ENCODE data around the gene BLNK.

Gene BLNK

DNA sequence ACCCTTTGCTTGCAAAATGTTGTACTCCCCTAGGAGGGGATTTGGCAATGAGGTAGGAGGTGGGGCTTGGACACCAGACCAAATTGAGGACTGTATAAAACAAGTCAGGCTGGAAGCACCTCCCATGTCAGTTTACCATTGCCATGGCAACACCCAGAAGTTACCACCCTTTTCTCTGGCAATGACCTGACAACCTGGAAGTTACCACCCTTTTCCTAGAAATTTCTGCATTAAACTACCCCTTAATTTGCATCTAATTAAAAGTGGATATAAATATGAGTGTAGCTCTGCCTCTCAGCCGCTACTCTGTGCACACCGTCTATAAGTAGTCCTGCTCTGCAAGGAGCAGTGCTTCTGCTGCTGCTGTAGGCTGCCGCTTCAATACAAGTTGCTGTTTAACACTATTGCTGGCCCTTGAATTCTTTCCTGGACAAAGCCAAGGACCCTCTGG, 7.8 kb upstream of the BLNK start:
- Histone ChIP-seq H3K79me1 (replicated peaks; ENCODE audit: low read length, poor library complexity, severe bottlenecking) (no peaks in the 10 kb centered on the region), H2BK12ac (ENCODE audit: low read length in 2 of 2) (no peak overlapping the region), H3K18ac (ENCODE audit: low read depth in 1 of 2, low read length in 2 of 2) (no peak overlapping the region), H3K23ac (ENCODE audit: low read length in 2 of 2) (no peak overlapping the region), H3K27ac (ENCODE audit: low read length, poor library complexity, severe bottlenecking) (no peak overlapping the region), H2BK5ac (ENCODE audit: low read depth, low read length, poor library complexity, severe bottlenecking) (no peak overlapping the region), H2AFZ (ENCODE audit: low read depth, low read length) (no peak overlapping the region), H3K4me1 (ENCODE audit: control insufficient read depth, insufficient read depth, low read depth, low read length) (peaks cover 2% of the 10 kb centered on the region), H4K8ac (ENCODE audit: low read length) (no peak overlapping the region), H3K4ac (ENCODE audit: low read depth in 1 of 2, low read length in 2 of 2) (no peak overlapping the region), H2BK120ac (ENCODE audit: low read depth, low read length) (no peak overlapping the region), H3K14ac (ENCODE audit: low read length in 2 of 2) (no peak overlapping the region), H3K4me3 (ENCODE audit: insufficient read depth in 1 of 2, low read depth in 1 of 2, low read length in 2 of 2) (no peak overlapping the region), H2BK15ac (ENCODE audit: low read depth, poor library complexity, severe bottlenecking) (no peak overlapping the region), H4K91ac (ENCODE audit: low read length) (no peak overlapping the region), H3K9ac (ENCODE audit: low read length) (no peak overlapping the region), H2AK5ac (ENCODE audit: low read length, severe bottlenecking) (no peak overlapping the region), H3K4me2 (ENCODE audit: low read length, poor library complexity, severe bottlenecking) (no peak overlapping the region), H3K36me3 (ENCODE audit: control insufficient read depth in 1 of 2, insufficient read depth in 2 of 2, low read depth in 1 of 2, low read length in 2 of 2) (no peaks in the 10 kb centered on the region), H3K27me3 (ENCODE audit: control insufficient read depth in 1 of 2, insufficient read depth in 1 of 2, low read length in 2 of 2) (no peaks in the 10 kb centered on the region), H3K9me3 (ENCODE audit: control insufficient read depth, low read length) (no peaks in the 10 kb centered on the region)
- DNase-seq = no peak
- 97% methylated on average over 3 of the region's 3 CpGs for WGBS

GRCh38 chr10:96276831-96277230, 5.5 kb upstream of the BLNK start:
- Histone ChIP-seq H4K8ac (ENCODE audit: low read length) (no peak overlapping the region), H3K23ac (ENCODE audit: low read length in 2 of 2) (no peak overlapping the region), H2AFZ (ENCODE audit: low read depth, low read length) (no peak overlapping the region), H2AK5ac (ENCODE audit: low read length, severe bottlenecking) (no peak overlapping the region), H3K9me3 (ENCODE audit: control insufficient read depth, low read length) (no peaks in the 10 kb centered on the region), H3K18ac (ENCODE audit: low read depth in 1 of 2, low read length in 2 of 2) (no peak overlapping the region), H3K4me3 (ENCODE audit: insufficient read depth in 1 of 2, low read depth in 1 of 2, low read length in 2 of 2) (no peak overlapping the region), H3K79me1 (replicated peaks; ENCODE audit: low read length, poor library complexity, severe bottlenecking) (no peaks in the 10 kb centered on the region), H3K14ac (ENCODE audit: low read length in 2 of 2) (no peak overlapping the region), H2BK12ac (ENCODE audit: low read length in 2 of 2) (no peak overlapping the region), H3K27me3 (ENCODE audit: control insufficient read depth in 1 of 2, insufficient read depth in 1 of 2, low read length in 2 of 2) (peaks cover 5 to 6% of the 10 kb centered on the region in 2 experiments), H3K36me3 (ENCODE audit: control insufficient read depth in 1 of 2, insufficient read depth in 2 of 2, low read depth in 1 of 2, low read length in 2 of 2) (no peaks in the 10 kb centered on the region), H3K4me2 (ENCODE audit: low read length, poor library complexity, severe bottlenecking) (no peak overlapping the region), H3K4me1 (ENCODE audit: control insufficient read depth, insufficient read depth, low read depth, low read length) (peaks cover 3% of the 10 kb centered on the region), H3K9ac (ENCODE audit: low read length) (no peak overlapping the region), H2BK120ac (ENCODE audit: low read depth, low read length) (no peak overlapping the region), H4K91ac (ENCODE audit: low read length) (no peak overlapping the region), H3K27ac (ENCODE audit: low read length, poor library complexity, severe bottlenecking) (no peak overlapping the region), H2BK15ac (ENCODE audit: low read depth, poor library complexity, severe bottlenecking) (no peak overlapping the region), H3K4ac (ENCODE audit: low read depth in 1 of 2, low read length in 2 of 2) (no peak overlapping the region), H2BK5ac (ENCODE audit: low read depth, low read length, poor library complexity, severe bottlenecking) (no peak overlapping the region)
- WGBS = 62% methylated on average over 1 of the region's 1 CpG
- DNase-seq = no peak

GRCh38 chr10:96276426-96276825, 5.1 kb upstream of the BLNK start:
- Histone ChIP-seq H3K4ac (ENCODE audit: low read depth in 1 of 2, low read length in 2 of 2) (no peak overlapping the region), H3K14ac (ENCODE audit: low read length in 2 of 2) (no peak overlapping the region), H3K4me2 (ENCODE audit: low read length, poor library complexity, severe bottlenecking) (no peak overlapping the region), H2BK5ac (ENCODE audit: low read depth, low read length, poor library complexity, severe bottlenecking) (no peak overlapping the region), H3K18ac (ENCODE audit: low read depth in 1 of 2, low read length in 2 of 2) (no peak overlapping the region), H3K79me1 (replicated peaks; ENCODE audit: low read length, poor library complexity, severe bottlenecking) (no peaks in the 10 kb centered on the region), H2BK12ac (ENCODE audit: low read length in 2 of 2) (no peak overlapping the region), H3K27me3 (ENCODE audit: control insufficient read depth in 1 of 2, insufficient read depth in 1 of 2, low read length in 2 of 2) (peaks cover 5 to 6% of the 10 kb centered on the region in 2 experiments), H3K4me1 (ENCODE audit: control insufficient read depth, insufficient read depth, low read depth, low read length) (peaks cover 3% of the 10 kb centered on the region), H2BK15ac (ENCODE audit: low read depth, poor library complexity, severe bottlenecking) (no peak overlapping the region), H4K8ac (ENCODE audit: low read length) (no peak overlapping the region), H3K23ac (ENCODE audit: low read length in 2 of 2) (no peak overlapping the region), H3K9ac (ENCODE audit: low read length) (no peak overlapping the region), H3K36me3 (ENCODE audit: control insufficient read depth in 1 of 2, insufficient read depth in 2 of 2, low read depth in 1 of 2, low read length in 2 of 2) (no peaks in the 10 kb centered on the region), H2AFZ (ENCODE audit: low read depth, low read length) (no peak overlapping the region), H2BK120ac (ENCODE audit: low read depth, low read length) (no peak overlapping the region), H3K4me3 (ENCODE audit: insufficient read depth in 1 of 2, low read depth in 1 of 2, low read length in 2 of 2) (no peak overlapping the region), H4K91ac (ENCODE audit: low read length) (no peak overlapping the region), H3K9me3 (ENCODE audit: control insufficient read depth, low read length) (no peaks in the 10 kb centered on the region), H3K27ac (ENCODE audit: low read length, poor library complexity, severe bottlenecking) (no peak overlapping the region), H2AK5ac (ENCODE audit: low read length, severe bottlenecking) (no peak overlapping the region)
- 86% methylated on average over 6 of the region's 6 CpGs for WGBS
- DNase-seq = no peak

DNA sequence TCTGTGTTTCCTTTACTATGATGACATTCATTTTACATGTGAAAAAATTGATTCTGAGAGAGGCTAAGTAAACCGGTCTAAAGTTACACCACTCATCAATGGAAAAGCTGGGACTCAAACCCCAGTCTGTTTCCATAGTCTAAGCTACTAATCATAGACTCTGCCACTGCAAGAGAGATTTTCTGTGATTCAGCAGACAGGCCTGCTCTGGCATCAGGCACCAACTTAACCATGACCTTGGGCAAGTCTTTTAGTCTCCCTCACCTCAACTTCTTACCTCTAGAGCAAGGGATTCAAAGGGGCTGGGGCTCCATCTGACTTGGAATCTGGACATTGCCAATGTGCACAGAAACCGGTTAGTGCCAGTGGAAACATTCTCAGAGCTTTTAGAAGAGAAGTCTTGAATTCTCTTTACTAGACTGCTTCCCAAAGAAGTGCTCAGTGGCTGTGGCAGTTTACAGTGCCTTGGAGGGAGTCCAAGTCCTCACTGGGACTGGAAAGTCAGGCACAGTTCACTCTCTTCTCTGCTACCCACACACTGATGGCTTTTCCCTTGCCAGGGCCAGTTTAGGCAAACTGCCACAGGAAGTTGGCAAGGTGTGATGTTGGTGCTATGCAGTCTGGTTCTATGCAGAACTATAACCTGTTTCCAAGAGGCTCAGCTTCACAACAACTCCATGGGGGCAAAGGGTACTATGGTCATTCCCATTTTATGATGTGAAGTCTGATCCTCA, 4.5 kb upstream of the BLNK start:
- Histone ChIP-seq H2BK12ac (ENCODE audit: low read length in 2 of 2) (no peak overlapping the region), H2BK5ac (ENCODE audit: low read depth, low read length, poor library complexity, severe bottlenecking) (no peak overlapping the region), H2AK5ac (ENCODE audit: low read length, severe bottlenecking) (no peak overlapping the region), H2BK15ac (ENCODE audit: low read depth, poor library complexity, severe bottlenecking) (no peak overlapping the region), H3K18ac (ENCODE audit: low read depth in 1 of 2, low read length in 2 of 2) (no peak overlapping the region), H3K4me2 (ENCODE audit: low read length, poor library complexity, severe bottlenecking) (no peak overlapping the region), H3K23ac (ENCODE audit: low read length in 2 of 2) (no peak overlapping the region), H3K79me1 (replicated peaks; ENCODE audit: low read length, poor library complexity, severe bottlenecking) (no peaks in the 10 kb centered on the region), H3K9me3 (ENCODE audit: control insufficient read depth, low read length) (no peaks in the 10 kb centered on the region), H3K4me3 (ENCODE audit: insufficient read depth in 1 of 2, low read depth in 1 of 2, low read length in 2 of 2) (no peak overlapping the region), H3K27ac (ENCODE audit: low read length, poor library complexity, severe bottlenecking) (no peak overlapping the region), H3K14ac (ENCODE audit: low read length in 2 of 2) (no peak overlapping the region), H3K9ac (ENCODE audit: low read length) (no peak overlapping the region), H4K8ac (ENCODE audit: low read length) (no peak overlapping the region), H4K91ac (ENCODE audit: low read length) (no peak overlapping the region), H3K27me3 (ENCODE audit: control insufficient read depth in 1 of 2, insufficient read depth in 1 of 2, low read length in 2 of 2) (peaks cover 5 to 6% of the 10 kb centered on the region in 2 experiments), H3K36me3 (ENCODE audit: control insufficient read depth in 1 of 2, insufficient read depth in 2 of 2, low read depth in 1 of 2, low read length in 2 of 2) (no peaks in the 10 kb centered on the region), H2BK120ac (ENCODE audit: low read depth, low read length) (no peak overlapping the region), H3K4me1 (ENCODE audit: control insufficient read depth, insufficient read depth, low read depth, low read length) (peaks cover 4% of the 10 kb centered on the region), H2AFZ (ENCODE audit: low read depth, low read length) (no peak overlapping the region), H3K4ac (ENCODE audit: low read depth in 1 of 2, low read length in 2 of 2) (no peak overlapping the region)
- DNase-seq = no peak
- 89% methylated on average over 2 of the region's 2 CpGs for WGBS

Data from mesenchymal stem cell (in vitro differentiated cells and primary cell).